ENCODE results near the gene TMEM269. TPM values are rescaled to one million over a fixed set of nuclear protein-coding genes. Genes with fewer than 3 reads are reported as not detected.
A peak's percentile ranks its signal among the peaks of the same experiment; 100 is the strongest.

TMEM269 gene, protein sequence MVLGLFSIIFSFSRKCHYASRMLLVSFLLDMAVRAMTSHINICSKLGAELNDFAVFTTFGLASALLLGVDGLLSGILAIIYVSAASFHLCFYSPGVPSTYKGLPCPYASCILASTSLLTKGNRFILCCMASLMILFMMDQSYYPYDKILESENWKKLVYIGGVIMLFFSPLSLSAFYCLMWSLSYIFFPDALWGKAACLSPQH
- total RNA-seq, result not detected
- long read RNA-seq, result 0 reads

DNA sequence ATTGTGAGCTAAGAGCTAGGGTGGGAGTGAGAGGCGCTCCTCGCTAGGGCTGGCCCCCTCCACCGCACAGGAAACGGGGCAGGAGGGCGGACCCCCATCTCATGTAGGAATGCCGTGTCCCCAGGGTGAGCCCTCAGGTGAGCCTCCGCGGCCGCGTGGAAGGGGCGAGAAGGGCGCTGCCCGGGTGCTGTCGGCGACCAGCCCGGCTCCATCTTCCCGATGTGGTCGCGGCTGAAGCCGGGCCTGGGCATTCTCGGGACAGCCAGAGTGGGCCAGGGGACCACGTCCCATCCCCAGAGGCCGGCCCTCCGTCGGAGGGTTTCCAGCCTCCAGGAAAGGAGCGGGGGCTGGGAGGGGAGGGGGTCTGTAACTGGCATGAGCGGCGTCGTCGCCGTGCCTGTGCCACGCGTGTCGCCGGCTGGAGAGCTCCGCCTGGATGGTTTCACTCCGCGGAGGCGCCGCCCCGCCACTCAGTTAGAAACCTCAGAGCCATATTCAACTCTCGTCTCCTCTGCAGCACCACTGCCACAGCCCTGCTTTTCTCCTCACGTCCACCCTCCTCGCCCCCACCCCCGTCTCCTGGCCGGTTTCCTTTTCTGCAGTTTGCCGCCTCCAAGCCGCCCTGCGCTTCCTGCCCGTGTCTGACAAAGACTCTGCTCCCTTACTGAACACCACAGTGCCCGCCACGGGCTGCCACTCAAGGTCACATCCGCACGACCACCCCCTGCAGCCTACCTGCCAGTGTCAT is at the start of gene TMEM269:
TMEM269 (plus strand) TSS at position 46 of the 748 bp plus-strand sequence. CDS start 4,903 bp downstream, outside the sequence.
- intact Hi-C loops (cut with micrococcal nuclease), result no loop called here
- peak; percentile 55 for DNase-seq
- peak; percentile 62 for ATAC-seq

DNA sequence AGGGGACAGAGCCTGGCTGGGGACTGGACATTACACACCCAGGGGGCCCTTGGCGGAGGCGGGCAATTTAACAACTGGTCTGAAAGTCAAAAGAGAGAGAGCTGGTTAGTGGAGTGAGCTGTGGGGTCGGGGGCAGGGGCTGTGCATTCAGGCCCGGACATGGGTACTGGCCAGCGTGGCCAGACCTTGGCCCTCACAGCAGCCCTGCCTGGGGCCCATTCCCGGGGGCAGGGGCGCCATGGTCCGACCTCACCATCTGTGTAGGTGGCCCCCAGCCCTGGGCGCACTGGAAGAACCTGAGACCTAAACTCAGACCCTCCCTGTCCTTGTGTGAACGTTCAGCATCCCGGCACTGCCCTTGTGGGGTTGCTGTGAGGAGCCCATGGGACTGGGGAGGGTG is 49.7 kb upstream of the TMEM269 start:
- DNase-seq (no peak), ATAC-seq (no peak)
- intact Hi-C loops (cut with micrococcal nuclease), result no loop called here

DNA sequence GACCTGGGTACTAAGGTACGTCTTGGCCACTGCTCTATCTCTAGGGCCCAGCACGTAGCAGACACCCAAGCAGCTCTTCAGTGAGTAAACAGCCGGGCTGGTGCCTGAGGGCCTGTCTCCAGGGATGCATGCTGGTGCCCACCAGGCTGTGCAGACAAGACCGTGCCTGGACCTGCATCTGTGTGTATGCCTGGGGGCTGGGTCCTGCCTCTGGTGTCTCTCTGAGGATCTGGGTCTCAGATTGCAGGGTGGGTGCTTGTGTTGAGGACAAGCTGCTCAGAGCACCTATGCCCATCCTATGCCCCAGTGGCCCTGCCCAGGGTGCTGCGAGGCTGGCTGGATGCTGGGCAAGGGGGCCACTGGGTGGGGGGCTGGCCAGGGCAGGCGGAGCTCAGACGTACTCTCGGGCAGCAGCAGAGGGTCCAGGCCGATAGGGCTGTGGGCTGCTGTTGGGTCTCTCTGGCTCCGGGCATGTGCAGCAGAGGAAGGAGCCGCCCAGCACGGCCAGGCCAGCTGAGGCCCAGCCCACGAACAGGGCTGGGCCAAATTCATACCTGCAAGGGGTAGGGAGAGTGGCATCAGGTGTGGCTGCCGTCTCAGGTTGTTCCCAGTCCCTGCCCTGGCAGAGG is 49.2 kb upstream of the TMEM269 start:
- ATAC-seq (no peak), DNase-seq (no peak)
- intact Hi-C loops (cut with micrococcal nuclease), result no loop called here

DNA sequence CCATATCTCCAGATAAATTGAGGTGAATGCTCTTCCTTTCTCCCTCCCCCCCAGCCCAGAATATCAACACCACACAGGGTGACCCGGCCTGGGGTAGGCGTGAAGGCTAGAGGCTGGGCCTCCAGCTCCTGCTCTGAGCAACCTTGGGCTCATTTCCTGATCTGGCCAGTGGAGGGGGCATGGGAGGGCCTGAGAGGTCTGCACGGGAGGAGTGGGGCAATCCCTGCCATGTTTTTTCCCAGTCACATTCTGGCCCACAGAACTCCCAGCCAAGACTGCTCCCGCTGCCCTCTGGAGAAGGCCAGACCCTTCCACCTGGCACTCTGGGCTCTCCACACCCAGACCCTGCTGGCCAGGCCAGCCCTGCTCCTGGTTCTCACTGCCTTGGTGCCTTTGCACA is 48.6 kb upstream of the TMEM269 start:
- no peak for DNase-seq
- peak; percentile 20 for ATAC-seq
- intact Hi-C loops (cut with micrococcal nuclease), result no loop called here

DNA sequence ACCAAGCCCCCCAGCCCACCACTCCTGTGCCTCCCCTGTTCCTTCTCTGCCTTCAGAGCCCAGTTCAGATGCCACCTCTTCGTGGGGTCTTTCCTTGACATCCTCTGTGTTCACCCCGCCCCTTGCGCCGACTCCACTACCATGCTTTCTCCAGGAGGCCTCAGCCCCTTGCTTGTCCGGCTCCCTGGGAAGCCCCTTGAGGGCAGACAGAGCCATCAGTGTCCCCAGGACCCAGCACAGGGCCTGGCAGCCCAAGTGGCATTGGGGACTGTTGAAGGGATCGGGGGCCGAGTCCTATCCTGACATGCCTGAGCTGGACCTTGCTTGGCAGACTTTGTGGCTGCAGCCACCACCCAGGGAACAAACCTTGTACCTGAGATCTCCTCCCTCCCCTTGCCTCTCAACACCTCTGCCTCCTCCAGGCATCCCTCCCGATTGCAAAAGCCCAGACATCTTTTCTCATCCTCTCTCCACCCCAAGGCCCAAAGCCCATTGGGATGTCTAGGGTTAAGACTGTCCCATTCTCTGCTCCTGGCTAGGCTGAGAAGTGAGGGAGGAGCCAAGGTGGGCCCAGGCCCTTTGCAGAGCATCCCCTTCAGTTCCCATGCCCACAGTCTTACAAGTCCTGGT is 48.1 kb upstream of the TMEM269 start:
- intact Hi-C loops (cut with micrococcal nuclease), result no loop called here
- ATAC-seq, result no peak
- no peak for DNase-seq

DNA sequence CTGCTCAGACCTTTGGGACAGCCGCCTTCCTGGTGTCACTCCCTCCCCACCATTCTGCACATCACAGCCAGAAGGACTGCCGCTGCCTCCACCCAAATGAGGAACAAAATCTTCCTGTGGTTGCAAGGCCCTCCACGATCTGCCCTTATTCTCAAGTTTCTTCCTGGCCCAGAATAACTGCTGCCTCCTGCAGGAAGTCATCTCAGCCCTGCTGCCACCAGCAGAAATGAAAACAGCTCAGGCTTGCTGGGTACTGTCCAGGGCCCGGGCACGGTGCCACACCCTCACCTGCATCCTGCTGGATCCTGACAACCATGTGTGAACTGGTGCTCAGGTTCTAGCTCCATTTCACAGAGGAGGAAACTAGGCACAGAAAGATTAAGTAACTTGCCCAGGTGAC is 47.5 kb upstream of the TMEM269 start:
- DNase-seq (no peak), ATAC-seq (peak; percentile 46)
- intact Hi-C loops (cut with micrococcal nuclease), result no loop called here

DNA sequence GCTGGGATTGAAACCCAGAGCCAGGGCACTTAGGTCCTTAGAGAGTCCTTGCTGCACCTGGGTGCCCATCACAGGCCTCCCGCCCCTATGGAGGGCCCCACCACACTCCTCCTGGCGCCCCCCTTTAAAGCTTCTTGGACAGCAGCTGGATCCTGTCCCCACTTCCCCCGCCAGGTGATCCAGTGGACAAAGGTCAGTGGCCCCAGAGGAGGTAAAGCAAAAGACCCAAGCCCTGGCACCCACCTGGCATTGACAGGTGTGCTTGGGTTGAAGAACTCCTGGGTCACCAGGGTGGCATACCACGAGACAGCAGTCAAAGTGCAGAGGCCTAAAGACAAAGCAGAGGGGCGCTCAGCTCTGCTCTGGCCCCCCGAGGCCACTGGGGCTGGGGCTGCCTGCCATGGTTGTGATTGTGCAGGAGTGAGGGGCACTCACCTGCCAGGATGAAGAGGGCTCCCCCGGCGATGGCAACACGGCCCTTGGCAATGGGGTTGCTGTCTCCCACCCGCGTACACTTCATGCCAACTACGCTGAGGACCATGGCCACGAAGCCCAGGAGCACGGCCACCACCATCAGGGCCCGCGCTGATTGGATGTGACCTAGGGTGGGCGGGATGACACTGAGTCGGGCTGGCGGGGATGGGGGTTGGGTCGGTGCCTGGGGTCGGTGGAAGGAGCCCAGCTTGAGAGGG is 46.7 kb upstream of the TMEM269 start:
- ATAC-seq (no peak), DNase-seq (no peak)
- intact Hi-C loops (cut with micrococcal nuclease), result no loop called here

DNA sequence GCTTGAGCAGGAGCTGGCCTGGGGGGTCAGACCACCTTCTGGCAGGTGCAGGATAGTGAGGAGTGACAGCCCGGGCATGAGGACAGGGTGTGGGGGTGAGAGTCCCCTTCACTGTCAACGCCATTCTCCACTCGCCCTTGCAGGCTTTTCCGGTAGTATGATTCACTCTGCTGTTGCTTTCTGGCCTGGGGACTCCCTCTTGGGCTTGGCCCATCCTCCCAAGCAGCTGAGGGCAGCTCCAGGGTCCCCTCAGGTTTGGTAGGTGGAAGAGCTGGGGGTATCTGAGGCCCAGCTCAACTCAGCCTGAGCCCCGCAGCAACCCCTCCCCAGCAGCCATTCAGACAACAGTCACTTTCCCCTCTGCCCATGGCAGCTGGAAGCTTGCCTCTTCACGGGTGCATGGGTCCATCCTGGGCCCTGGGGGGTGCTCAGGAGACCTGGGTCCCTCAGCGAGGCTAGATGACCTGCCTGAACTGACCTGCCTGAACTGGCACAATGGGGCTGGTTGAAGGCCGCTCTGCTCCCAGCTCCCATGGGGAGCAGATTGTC is 46.0 kb upstream of the TMEM269 start:
- ATAC-seq (no peak), DNase-seq (no peak)
- intact Hi-C loops (cut with micrococcal nuclease), result no loop called here

DNA sequence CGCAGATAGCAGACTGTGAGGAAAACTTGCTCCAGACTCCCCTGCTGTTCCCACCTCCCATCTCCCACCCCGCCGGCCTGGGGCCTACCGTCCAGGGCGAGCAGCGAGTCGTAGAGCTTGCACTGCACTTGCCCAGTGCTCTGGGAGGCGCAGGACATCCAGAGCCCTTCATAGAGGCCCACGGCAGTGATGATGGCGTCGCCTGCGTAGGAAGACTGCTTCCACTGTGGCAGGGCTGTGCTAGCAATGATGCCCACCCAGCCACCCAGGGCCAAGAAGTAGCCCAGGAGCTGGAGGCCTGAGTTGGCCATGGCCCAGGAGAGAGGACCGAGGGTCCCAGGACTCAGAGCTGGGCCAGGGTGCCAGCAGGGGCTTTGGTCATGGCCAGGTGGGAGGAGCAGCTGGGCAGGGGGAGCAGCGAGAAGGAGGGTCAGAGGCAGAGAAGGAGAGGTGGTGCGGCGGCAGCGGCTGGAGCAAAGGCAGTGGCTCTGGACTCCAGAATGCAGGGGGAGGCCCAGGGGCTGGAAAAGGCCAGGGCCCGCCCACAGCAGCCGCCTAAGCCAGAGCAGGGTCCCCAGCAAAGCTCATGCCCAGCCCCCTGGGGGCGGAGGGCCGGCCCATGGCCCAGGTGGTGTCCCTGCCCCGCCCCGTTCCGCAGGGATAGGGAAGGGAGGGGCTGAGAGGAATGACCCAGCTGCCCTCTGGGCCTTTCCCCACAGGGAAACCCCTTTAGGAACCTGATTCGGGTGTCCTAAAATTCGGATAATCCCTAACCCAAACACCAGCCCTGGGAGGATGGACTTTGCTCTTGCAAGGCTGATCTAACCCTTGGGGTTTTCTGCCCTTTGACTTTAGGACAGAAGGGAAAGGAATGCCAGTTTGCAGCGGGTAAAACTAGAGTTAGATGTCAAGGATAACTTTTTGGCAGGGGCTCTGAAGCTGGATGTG is 44.8 kb upstream of the TMEM269 start, which contains the start of gene CLDN19:
CLDN19 (minus strand) TSS at position 484 of the 948 bp plus-strand sequence; CDS start at position 311, 173 bp downstream.
- DNase-seq (no peak), ATAC-seq (no peak)
- intact Hi-C loops (cut with micrococcal nuclease), result loop anchor here (10.0 kb wide), 1 partner anchor 165 kb away; no protein-coding TSS in a partner anchor

DNA sequence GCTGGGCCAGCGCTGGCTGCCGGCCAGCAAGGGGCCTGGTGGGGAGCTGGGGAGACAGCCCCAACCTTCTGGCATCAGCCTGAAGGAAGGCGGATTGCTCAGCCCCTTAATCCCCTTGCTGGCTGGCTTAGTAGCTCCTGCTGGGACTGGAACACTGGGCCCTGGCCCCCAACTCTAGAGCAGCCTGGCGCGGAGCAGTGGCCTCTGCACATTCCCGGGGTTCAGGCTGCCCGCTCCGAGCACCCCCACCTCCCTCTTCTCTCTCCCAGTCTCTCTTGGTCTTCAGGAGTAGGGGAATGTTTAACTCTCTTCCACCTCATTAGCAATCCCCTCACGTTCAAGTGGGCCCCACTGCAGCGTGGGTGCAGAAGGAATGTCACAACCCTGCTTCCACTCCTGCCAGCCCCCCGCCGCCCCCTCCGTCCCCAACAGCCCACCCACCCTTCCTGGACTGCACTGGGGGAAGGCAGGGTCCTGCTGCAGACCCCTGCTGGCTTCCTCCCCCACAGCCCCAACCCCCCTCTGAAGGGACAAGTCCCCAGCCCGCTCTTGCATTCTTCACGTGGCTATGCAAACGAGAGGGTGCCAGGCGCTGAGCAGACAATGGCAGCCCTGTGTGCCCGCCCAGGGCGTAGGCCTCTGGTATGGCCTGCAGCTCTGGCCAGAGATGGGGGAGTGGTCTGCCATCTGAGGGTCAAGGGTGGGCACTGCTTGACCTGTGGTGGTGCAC is 43.8 kb upstream of the TMEM269 start:
- intact Hi-C loops (cut with micrococcal nuclease), result loop anchor here (10.0 kb wide), 1 partner anchor 166 kb away; no protein-coding TSS in a partner anchor
- ATAC-seq (no peak), DNase-seq (no peak)

DNA sequence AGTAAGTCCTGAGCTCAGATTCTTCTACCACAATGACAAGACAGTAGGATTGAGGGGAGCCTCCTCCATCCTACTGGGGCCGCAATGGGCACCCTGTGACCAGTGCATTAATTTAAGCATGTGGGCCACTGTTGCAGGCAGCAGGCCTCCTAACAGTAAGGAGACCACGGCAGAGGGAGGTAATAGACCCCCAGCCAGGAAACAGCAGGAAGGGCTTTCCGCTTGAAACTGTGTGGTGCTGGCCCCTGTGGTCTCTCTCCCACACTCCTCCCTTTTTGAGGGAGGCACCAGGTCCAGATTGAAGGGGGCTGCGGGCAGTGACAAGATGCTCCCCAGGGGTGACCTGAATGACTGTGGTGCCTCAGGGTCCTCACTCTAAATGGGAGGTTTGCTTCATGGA is 43.1 kb upstream of the TMEM269 start:
- DNase-seq, result no peak
- no peak for ATAC-seq
- intact Hi-C loops (cut with micrococcal nuclease), result loop anchor here (10.0 kb wide), 1 partner anchor 167 kb away; no protein-coding TSS in a partner anchor

DNA sequence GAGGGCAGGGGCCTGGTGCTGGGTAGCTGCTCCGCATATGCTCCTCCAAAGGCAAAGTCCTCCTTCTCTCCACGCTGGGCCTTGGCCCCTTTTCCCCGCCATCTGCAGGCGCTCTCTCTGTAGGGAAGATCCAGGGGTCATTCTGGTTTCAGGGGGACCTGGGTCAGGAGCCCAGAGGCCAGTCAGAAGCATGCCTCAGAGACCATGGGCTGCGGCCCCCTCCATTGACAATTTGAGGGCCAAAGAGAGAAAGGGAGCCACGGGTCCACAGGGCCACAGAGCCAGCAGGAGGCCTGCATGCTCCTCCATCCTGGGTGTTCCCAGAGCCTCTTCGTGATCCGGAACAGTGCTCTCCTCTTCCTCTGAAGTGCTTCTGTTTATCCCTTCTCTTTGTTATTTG is 42.6 kb upstream of the TMEM269 start:
- ATAC-seq (no peak), DNase-seq (no peak)
- intact Hi-C loops (cut with micrococcal nuclease), result loop anchor here (10.0 kb wide), 1 partner anchor 167 kb away; no protein-coding TSS in a partner anchor

DNA sequence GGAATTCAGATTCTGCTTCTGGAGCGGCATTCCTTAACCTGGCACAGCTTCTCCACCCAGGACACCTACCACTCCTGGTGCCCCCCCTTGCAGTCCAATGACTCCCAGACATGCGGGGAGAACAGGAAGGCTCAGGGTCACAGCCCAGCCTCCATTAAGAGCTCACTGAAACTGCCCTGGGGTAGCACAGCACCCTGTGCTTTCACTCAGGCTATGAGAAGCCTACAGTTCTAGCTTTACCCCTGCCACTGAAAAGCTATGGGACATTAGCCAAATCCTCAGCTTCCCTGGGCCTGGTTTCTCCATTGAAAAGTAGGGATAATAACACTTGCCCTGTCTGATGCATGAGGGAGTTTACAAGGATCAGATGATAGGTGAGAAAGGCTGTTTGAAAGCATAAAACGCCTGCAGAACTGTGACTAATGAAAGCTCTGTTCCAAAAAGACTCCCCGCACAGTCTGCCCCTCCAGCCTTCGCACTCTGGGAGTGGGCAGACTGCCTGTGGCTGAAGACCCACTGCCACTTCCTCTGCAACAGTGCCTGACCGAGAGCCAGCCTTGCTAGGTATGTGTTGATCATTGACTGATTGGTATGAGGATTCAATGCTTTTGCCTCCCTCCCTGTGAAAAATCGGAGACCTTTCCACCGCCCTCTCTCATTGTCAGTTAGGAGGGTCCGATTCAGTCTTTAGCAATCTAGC is 42.0 kb upstream of the TMEM269 start:
- intact Hi-C loops (cut with micrococcal nuclease), result loop anchor here (10.0 kb wide), 1 partner anchor 168 kb away; no protein-coding TSS in a partner anchor
- ATAC-seq (no peak), DNase-seq (no peak)

DNA sequence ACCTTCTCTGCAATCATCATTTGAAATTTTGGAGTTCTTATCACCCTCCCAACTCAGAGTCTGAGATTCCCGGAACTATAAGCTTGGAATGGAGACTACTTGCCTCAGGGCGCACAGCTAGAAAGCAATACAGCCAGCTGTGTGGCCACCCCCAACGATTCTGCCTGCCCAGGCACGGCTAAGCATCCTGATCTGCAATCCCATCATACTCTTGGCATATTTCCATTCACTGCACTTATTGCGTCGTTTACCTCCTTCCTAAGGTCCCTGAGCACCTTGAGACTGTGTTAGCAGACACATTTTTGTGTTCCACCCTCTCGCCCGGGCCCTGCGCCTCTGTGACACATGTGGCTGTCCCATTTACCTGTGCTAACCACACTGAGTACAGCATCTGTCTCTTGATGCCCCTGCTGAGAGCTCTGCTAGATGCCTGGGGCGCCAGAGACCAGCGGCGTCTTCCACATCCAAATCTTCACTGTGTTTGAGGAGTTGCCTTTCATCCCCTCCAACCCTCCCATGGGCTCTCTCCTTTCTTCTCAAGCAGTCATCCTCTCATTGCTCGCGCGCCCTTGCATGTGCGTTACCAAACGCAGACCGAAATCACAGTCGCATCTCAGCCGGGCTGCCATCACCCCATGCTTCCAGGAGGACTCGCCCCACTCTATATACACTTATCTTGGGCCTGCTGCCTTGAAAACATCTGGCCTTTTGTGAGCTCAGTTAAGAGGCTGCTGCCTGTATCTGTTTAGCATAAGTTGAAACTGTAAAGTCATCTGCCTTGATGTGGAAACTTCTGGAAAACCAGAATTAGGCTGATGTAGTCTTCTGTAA is 41.3 kb upstream of the TMEM269 start:
- DNase-seq (no peak), ATAC-seq (no peak)
- intact Hi-C loops (cut with micrococcal nuclease), result loop anchor here (10.0 kb wide), 1 partner anchor 169 kb away; no protein-coding TSS in a partner anchor

DNA sequence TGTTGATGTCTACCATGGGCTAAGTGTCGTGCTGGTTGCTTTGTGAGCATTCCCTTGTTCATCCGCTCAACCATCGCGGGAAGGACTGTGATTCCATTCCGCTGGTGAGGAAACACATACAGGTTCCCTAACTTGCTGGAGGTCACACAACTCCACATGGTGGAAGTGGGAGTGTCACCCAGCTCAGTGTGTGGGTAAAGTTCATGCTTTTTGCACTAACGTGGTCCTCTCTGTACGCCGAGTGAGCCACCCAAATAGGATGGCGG is 40.7 kb upstream of the TMEM269 start:
- DNase-seq (no peak), ATAC-seq (no peak)
- intact Hi-C loops (cut with micrococcal nuclease), result loop anchor here (10.0 kb wide), 1 partner anchor 169 kb away; no protein-coding TSS in a partner anchor

DNA sequence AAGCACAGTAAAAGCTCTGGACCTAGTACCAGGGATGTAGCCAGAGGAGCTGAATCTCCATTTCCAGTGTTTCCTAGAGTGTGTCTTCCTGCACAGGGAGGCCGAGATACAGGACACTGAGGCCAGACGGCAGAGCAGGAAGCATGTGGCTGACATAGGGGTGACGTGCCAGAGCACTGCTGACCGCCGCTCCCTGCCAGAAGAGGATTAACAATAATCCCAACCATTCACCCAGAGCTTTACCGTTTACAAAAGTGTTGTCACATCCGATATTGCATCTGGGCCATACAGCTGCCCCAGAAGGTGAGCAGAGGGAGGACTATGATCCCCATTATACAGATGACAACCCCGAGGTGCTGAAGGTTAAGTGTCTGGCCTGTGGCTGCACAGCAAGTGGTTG is 38.9 kb upstream of the TMEM269 start:
- DNase-seq (no peak), ATAC-seq (no peak)
- intact Hi-C loops (cut with micrococcal nuclease), result loop anchor here (10.0 kb wide), 1 partner anchor 171 kb away; no protein-coding TSS in a partner anchor

Measured in left ventricle myocardium superior (tissue), 1 donor.